GM12865 (cell line): ENCODE results near the gene TACR1.

Experiments
- DNase-seq: peaks from one replicate; pipeline ENCODE4 v3.0.0; 2010; ENCODE audit warnings: low read depth
- H3K4me3 ChIP-seq: 2 replicates; pipeline ENCODE4 v1.5.1; 2011; ENCODE audit warnings: mild to moderate bottlenecking, low read depth, low read length, control low read depth
- CTCF ChIP-seq: IDR thresholded peaks from 2 replicates; pipeline ENCODE4 v1.5.1; 2011; ENCODE audit warnings: low read length, control low read depth, low read depth, inconsistent platforms; ENCODE audit not compliant: insufficient read depth; ENCODE audit errors: missing control alignments

TACR1 gene

GRCh38 chr2:75170889-75171288 is 28.4 kb downstream of the TACR1 start:
- no peak for TF ChIP-seq CTCF
- no peak overlapping the region for H3K4me3 ChIP-seq

GRCh38 chr2:75168186-75168585 is 31.1 kb downstream of the TACR1 start:
- no peak for TF ChIP-seq CTCF
- DNase-seq, result no peak
- no peak overlapping the region for H3K4me3 ChIP-seq

More at GRCh38 chr2:75170889-75171288, 28.4 kb downstream of the TACR1 start:
- no peak for DNase-seq

- TF ChIP-seq CTCF, result no peak
- H3K4me3 ChIP-seq, result no peak overlapping the region
- no peak for DNase-seq
Observed at GRCh38 chr2:75166491-75166890, 32.8 kb downstream of the TACR1 start.

GRCh38 chr2:75162897-75163296 is 36.4 kb downstream of the TACR1 start:
- no peak for TF ChIP-seq CTCF
- peak; percentile 13 for DNase-seq
- H3K4me3 ChIP-seq, result no peak overlapping the region

- no peak for DNase-seq
- H3K4me3 ChIP-seq, result no peak overlapping the region
- no peak for TF ChIP-seq CTCF
Observed at GRCh38 chr2:75162259-75162658, 37.1 kb downstream of the TACR1 start.

- DNase-seq, result no peak
- no peak for TF ChIP-seq CTCF
- H3K4me3 ChIP-seq, result no peak overlapping the region
Observed at GRCh38 chr2:75157435-75157834, 41.9 kb downstream of the TACR1 start.

GRCh38 chr2:75155115-75155514 is 44.2 kb downstream of the TACR1 start:
- TF ChIP-seq CTCF, result no peak
- H3K4me3 ChIP-seq, result no peak overlapping the region
- DNase-seq, result no peak
